ENCODE results near the gene MPV17L.
"Not testable (repeated sequence)": the region's sequence is repeated elsewhere in the genome, so short reads cannot be mapped to it uniquely, and the experiment has no call there.

Gene MPV17L

GRCh38 chr16:15395631-15396508 lies at the start of gene MPV17L:
Gene MPV17L (plus strand): TSS chr16:15395754. CDS start chr16:15395898, 144 bp downstream.
- DNase-seq (ENCODE audit: low read depth) = not testable (repeated sequence)

GRCh38 chr16:15348721-15349120 lies 46.8 kb upstream of the MPV17L start:
- not testable (repeated sequence) for DNase-seq (ENCODE audit: low read depth)

- DNase-seq (ENCODE audit: low read depth) = not testable (repeated sequence)
These were observed 44.3 kb upstream of the MPV17L start for GRCh38 chr16:15351251-15351650.

- not testable (repeated sequence) for DNase-seq (ENCODE audit: low read depth)
These were observed 43.8 kb upstream of the MPV17L start for GRCh38 chr16:15351745-15352144.

GRCh38 chr16:15352852-15353251 lies 42.7 kb upstream of the MPV17L start:
- DNase-seq (ENCODE audit: low read depth) = not testable (repeated sequence)

GRCh38 chr16:15354846-15355245 lies 40.7 kb upstream of the MPV17L start:
- DNase-seq (ENCODE audit: low read depth) = not testable (repeated sequence)

GRCh38 chr16:15357495-15357894 lies 38.1 kb upstream of the MPV17L start:
- not testable (repeated sequence) for DNase-seq (ENCODE audit: low read depth)

- not testable (repeated sequence) for DNase-seq (ENCODE audit: low read depth)
These were observed 17.4 kb upstream of the MPV17L start, which contains the start of gene NPIPA5 for GRCh38 chr16:15378194-15378593. Gene NPIPA5 (minus strand): TSS chr16:15378294. CDS start chr16:15378294, 0 bp downstream.

- not testable (repeated sequence) for DNase-seq (ENCODE audit: low read depth)
These were observed 12.7 kb upstream of the MPV17L start for GRCh38 chr16:15382810-15383209.

GRCh38 chr16:15388060-15388459 lies 7.5 kb upstream of the MPV17L start:
- DNase-seq (ENCODE audit: low read depth) = not testable (repeated sequence)

GRCh38 chr16:15389916-15390315 lies 5.6 kb upstream of the MPV17L start:
- not testable (repeated sequence) for DNase-seq (ENCODE audit: low read depth)

GRCh38 chr16:15393025-15393424 lies 2.5 kb upstream of the MPV17L start:
- not testable (repeated sequence) for DNase-seq (ENCODE audit: low read depth)

- not testable (repeated sequence) for DNase-seq (ENCODE audit: low read depth)
These were observed 915 bp downstream of the MPV17L start for GRCh38 chr16:15396509-15396829.

- DNase-seq (ENCODE audit: low read depth) = no peak
These were observed 1.5 kb downstream of the MPV17L start for GRCh38 chr16:15396948-15397594.

GRCh38 chr16:15398618-15399316 lies 3.2 kb downstream of the MPV17L start:
- DNase-seq (ENCODE audit: low read depth) = no peak

GRCh38 chr16:15399317-15399716 lies 3.8 kb downstream of the MPV17L start:
- DNase-seq (ENCODE audit: low read depth) = no peak

- DNase-seq (ENCODE audit: low read depth) = not testable (repeated sequence)
These were observed 4.8 kb downstream of the MPV17L start for GRCh38 chr16:15400314-15400713.

- no peak for DNase-seq (ENCODE audit: low read depth)
These were observed 6.4 kb downstream of the MPV17L start for GRCh38 chr16:15401972-15402371.

- DNase-seq (ENCODE audit: low read depth) = no peak
These were observed 7.9 kb downstream of the MPV17L start for GRCh38 chr16:15403392-15403995.

GRCh38 chr16:15404091-15404490 lies 8.5 kb downstream of the MPV17L start:
- DNase-seq (ENCODE audit: low read depth) = not testable (repeated sequence)

- DNase-seq (ENCODE audit: low read depth) = no peak
These were observed 9.2 kb downstream of the MPV17L start for GRCh38 chr16:15404792-15405191.

GRCh38 chr16:15407756-15408155 lies 12.2 kb downstream of the MPV17L start:
- DNase-seq (ENCODE audit: low read depth) = not testable (repeated sequence)

Measured in stimulated activated CD8-positive, alpha-beta memory T cell treated with anti-CD3 and anti-CD28 coated beads, Interleukin-12 subunit alpha, Interleukin-12 subunit beta, amount 100 ng/mL, for 4 hours (primary cell).